Keratinocyte (primary cell): ENCODE measurements around the gene SLC34A1.

Experiments used
- EZH2 ChIP-seq: IDR thresholded peaks from one replicate; pipeline ENCODE4 v1.6.1; 2012; ENCODE audit warnings: inconsistent platforms, mild to moderate bottlenecking, low read length, moderate library complexity
- TF ChIP-seq, protein P1 (sequence below), 3 experiments: IDR thresholded peaks in 1 of 3; conservative IDR thresholded peaks in 1 of 3; optimal IDR thresholded peaks in 1 of 3; 2 replicates in 2 of 3; 3 replicates in 1 of 3; pipeline versions ENCODE3 to v1.5.1; 2011; ENCODE audit warnings: low read length in 3 of 3, mild to moderate bottlenecking in 3 of 3, moderate library complexity in 2 of 3, control low read depth in 1 of 3, inconsistent platforms in 1 of 3; ENCODE audit not compliant: insufficient read depth in 2 of 3; ENCODE audit errors: extremely low read depth in 1 of 3

DNA sequence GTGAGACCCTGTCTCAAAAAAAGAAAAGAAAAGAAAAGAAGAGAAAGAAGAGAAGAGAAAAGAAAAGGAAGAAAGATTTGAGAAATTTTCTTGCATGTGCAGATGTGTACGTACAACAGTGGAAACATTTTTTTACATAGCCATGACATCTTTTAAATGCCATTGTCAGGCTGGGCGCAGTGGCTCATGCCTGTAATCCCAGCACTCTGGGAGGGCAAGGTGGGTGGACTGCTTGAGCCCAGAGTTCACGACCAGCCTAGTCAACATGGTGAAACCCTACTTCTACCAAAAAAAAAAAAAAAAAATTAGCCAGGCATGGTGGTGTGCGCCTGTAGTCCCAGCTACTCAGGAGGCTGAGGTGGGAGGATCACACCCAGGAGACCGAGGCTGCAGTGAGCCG is 39.3 kb upstream of the SLC34A1 start:
- TF ChIP-seq, protein P1, sequence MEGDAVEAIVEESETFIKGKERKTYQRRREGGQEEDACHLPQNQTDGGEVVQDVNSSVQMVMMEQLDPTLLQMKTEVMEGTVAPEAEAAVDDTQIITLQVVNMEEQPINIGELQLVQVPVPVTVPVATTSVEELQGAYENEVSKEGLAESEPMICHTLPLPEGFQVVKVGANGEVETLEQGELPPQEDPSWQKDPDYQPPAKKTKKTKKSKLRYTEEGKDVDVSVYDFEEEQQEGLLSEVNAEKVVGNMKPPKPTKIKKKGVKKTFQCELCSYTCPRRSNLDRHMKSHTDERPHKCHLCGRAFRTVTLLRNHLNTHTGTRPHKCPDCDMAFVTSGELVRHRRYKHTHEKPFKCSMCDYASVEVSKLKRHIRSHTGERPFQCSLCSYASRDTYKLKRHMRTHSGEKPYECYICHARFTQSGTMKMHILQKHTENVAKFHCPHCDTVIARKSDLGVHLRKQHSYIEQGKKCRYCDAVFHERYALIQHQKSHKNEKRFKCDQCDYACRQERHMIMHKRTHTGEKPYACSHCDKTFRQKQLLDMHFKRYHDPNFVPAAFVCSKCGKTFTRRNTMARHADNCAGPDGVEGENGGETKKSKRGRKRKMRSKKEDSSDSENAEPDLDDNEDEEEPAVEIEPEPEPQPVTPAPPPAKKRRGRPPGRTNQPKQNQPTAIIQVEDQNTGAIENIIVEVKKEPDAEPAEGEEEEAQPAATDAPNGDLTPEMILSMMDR (optimal IDR thresholded peaks at IDR 0.05 in 1 of 3, IDR thresholded peaks at IDR 0.05 in 1 of 3, conservative IDR thresholded peaks at IDR 0.05 in 1 of 3; ENCODE audit: extremely low read depth in 1 of 3, insufficient read depth in 2 of 3, low read length in 3 of 3), result no peak
- no peak for TF ChIP-seq EZH2
